Astrocyte of the spinal cord (primary cell): Measurements from ENCODE around the gene ATF7.
"Not testable (repeated sequence)": the region's sequence is repeated elsewhere in the genome, so short reads cannot be mapped to it uniquely, and the experiment has no call there.

Experiments used
- DNase-seq: peaks from one replicate; pipeline ENCODE4 v3.0.0; 2011; ENCODE audit warnings: low read depth, low spot score
- H3K4me3 ChIP-seq: 2 replicates; pipeline ENCODE4 v1.5.1; 2011; ENCODE audit warnings: low read depth, mild to moderate bottlenecking, low read length, moderate library complexity
- in situ Hi-C: cut with HindIII; loops from 2 replicates; pipeline ENCODE4 v1.10.0; 2017; ENCODE audit warnings: low sequenced_read_pairs
- TF ChIP-seq, protein P1 (sequence below): IDR thresholded peaks from 2 replicates; pipeline ENCODE4 v1.5.1; 2012; ENCODE audit warnings: low read depth, mild to moderate bottlenecking, low read length, inconsistent platforms

The ATF7 gene

DNA sequence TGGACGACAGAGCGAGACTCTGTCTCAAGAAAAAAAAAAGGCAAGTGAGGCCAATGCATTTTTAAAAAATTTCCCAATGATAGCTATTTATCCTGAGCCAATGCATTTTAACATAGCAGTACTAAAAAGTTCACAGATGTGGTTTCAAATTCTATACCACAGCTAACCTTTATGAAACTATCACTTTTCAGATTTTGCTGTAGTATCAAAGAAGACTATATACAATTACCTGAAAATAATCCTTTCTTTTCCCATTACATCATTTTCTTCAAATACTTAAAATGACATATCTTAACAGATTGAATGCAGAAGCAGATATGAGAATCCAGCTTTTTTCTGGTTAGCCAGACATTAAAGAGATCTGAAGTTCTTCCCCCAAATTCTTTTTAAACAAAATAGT lies 13.2 kb downstream of the ATF7 start:
- no peak for DNase-seq
- in situ Hi-C loops = no loop called here
- no peak overlapping the region for H3K4me3 ChIP-seq
- TF ChIP-seq, protein P1, sequence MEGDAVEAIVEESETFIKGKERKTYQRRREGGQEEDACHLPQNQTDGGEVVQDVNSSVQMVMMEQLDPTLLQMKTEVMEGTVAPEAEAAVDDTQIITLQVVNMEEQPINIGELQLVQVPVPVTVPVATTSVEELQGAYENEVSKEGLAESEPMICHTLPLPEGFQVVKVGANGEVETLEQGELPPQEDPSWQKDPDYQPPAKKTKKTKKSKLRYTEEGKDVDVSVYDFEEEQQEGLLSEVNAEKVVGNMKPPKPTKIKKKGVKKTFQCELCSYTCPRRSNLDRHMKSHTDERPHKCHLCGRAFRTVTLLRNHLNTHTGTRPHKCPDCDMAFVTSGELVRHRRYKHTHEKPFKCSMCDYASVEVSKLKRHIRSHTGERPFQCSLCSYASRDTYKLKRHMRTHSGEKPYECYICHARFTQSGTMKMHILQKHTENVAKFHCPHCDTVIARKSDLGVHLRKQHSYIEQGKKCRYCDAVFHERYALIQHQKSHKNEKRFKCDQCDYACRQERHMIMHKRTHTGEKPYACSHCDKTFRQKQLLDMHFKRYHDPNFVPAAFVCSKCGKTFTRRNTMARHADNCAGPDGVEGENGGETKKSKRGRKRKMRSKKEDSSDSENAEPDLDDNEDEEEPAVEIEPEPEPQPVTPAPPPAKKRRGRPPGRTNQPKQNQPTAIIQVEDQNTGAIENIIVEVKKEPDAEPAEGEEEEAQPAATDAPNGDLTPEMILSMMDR = no peak

DNA sequence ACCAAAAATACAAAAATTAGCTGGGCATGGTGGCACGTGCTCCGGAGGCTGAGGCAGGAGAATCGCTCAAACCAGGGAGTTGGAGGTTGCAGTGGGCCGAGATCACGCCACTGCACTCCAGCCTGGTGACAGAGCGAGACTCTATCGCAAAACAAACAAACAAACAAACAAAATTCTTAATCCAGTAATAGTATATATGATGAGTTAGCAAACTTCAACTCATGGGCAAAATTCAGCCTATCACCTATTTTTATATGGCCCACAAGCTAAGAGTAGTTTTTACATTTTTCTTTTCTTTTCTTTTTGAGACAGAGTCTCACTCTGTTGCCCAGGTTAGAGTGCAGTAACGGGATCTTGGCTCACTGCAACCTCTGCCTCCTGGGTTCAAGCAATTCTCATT lies 14.9 kb downstream of the ATF7 start:
- TF ChIP-seq, protein P1 = no peak
- H3K4me3 ChIP-seq = no peak overlapping the region
- DNase-seq = no peak
- in situ Hi-C loops = no loop called here

DNA sequence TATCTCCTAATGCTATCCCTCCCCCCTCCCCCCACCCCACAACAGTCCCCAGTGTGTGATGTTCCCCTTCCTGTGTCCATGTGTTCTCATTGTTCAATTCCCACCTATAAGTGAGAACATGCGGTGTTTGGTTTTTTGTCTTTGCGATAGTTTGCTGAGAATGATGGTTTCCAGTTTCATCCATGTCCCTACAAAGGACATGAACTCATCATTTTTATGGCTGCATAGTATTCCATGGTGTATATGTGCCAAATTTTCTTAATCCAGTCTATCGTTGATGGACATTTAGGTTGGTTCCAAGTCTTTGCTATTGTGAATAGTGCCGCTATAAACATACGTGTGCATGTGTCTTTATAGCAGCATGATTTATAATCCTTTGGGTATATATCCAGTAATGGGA lies 19.5 kb downstream of the ATF7 start:
- H3K4me3 ChIP-seq, DNase-seq, in situ Hi-C loops: not testable (repeated sequence)

DNA sequence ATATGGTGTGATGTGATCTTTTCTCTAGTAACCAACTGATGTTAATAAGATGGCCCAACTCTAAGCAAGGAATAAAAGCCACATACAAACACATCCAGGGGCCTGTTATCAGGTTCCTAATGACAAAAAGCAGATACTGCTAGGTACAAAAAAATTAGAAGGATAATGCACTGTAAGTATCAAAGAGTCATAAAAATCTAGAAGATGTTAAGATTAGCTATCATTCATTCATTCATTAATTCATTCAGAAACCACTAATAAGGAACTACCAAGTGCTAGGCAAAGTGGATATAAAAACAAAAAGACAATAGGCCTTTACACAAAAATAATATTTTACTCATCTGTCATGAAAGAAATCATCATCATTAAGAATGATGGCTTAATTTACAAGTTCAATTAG lies 21.6 kb downstream of the ATF7 start:
- in situ Hi-C loops = no loop called here
- no peak for DNase-seq
- TF ChIP-seq, protein P1 = no peak
- no peak overlapping the region for H3K4me3 ChIP-seq

DNA sequence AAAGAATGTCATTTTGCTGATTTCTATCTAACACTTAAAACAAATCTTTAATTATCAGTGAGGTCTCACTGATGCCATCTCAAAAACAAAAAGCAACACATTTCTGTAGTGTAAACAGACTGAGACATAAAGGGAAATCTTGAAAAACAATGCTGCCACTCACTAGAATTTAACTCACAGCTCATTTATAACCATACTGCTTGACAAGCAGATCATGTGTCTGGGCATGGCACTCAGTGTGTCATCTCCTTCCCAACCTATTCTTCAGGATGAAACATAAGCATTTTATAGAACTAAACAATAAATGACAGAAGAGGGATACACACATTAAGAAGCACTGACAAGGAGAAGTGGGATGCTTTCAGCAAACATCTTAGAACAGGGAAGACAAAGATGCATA lies 22.4 kb downstream of the ATF7 start:
- no peak for DNase-seq
- in situ Hi-C loops = no loop called here
- TF ChIP-seq, protein P1 = no peak
- H3K4me3 ChIP-seq = no peak overlapping the region

DNA sequence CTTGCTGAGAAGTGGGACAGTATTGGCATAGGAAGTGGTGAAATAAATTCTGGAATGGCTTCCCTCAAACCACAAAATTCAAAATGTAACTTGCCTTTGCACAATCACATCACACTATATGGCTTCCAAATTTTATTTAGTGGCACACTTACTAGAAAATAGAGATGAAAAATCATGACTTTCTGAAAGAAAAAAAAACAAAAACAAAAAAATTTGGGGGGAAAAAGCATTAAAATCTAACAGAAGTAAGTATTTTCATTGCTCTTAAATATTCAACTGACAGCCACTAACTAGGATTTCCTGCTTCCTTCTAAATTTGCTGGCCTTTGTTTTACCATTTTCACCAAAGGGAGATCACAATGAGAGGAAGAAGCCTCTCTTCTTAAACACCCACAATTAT lies 23.0 kb downstream of the ATF7 start:
- H3K4me3 ChIP-seq = no peak overlapping the region
- TF ChIP-seq, protein P1 = no peak
- no peak for DNase-seq
- in situ Hi-C loops = no loop called here

DNA sequence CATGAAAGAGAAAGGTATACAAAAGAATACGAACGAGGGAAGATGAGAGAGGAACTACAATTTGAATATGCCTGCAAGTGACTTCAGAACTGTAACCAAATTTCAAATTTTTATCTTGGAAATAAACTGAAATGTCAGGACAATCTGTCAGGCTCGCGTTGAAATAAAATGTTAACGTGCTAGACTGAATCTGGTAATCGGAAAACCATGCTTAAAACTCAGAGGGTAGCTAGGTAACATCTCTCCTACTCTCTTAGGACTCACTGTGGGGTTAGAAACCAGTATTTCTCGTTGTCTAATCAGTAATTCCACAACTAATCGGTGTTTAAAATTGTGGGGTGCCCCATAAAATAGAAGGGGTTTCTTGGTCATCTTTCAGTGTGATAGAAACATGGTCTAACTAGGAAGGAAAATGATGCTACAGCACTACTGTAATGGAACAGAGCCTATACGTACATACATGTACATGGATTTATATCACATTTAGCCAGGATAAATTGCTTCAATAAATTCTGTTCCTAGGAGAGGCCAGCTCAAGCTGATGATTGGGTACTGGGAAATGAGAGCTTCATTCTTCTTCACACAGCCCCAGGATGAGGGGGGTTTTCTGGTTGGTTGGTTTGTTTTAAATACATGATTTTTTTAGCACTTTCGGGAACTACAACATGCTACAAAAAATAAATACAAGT lies 23.9 kb downstream of the ATF7 start:
- DNase-seq = no peak
- in situ Hi-C loops = no loop called here
- no peak overlapping the region for H3K4me3 ChIP-seq
- TF ChIP-seq, protein P1 = no peak
